Measurements from ENCODE around the gene STIM1.
A peak's percentile ranks its signal among the peaks of the same experiment; 100 is the strongest.
"Not testable (repeated sequence)": the region's sequence is repeated elsewhere in the genome, so short reads cannot be mapped to it uniquely, and the experiment has no call there.

The STIM1 gene

DNA sequence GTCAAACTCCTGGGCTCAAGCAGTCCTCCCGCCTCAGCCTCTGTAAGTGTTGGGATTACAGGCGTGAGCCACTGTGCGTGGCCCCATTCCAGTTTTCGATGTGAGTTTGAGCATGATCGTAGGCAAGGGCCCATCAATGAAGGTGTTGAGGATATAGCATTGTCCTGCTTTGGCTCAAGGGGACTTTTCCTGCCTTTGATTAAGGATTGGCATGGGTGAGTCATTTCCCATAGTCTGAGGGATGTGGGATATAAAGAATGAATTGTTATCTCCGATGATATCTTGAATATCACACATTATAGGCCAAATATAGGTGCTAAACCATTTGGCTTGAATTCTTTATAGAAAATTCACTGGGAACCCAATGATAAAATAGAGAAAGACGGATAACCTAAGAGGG lies 30.4 kb downstream of the STIM1 start:
- DNase-seq (ENCODE audit: low read depth), result no peak

DNA sequence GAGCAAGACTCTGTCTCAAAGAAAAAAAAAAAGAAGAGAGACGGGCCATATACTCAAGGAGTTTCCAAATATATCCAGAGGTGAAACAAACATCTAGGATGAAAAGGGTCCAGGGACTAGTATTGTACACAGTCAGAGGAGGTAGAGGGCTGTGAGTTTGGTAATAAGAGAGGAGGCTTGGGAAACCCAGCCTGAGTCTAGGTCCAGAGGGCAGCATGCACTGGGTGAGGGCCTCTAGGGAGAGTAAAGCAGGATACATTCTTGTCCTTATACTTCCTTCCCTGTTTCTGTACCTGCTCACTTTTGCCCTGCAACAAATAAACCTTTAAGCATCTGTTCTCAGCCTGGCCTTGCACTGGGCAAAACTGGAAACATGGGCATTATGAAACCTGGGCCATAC lies 31.5 kb downstream of the STIM1 start:
- no peak for DNase-seq (ENCODE audit: low read depth)

DNA sequence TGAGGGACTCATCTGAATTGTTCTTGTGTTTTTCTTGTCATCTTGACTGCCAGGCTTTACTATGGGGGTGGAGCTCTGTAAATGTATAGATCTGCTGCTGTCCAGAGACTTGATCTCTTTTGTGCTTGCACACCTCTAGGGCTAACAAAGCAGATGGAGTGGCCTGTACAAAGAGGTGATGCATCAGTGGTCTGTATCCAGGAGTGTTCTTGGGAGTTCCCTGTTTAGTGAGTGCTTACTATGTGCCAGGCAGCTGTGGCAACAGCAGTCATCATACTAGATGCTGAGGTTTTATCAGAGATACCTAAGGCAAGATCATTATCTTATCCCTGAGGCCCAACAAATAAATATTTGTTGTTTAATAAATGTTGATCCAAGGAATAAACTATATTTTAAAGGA lies 33.4 kb downstream of the STIM1 start:
- DNase-seq (ENCODE audit: low read depth), result no peak

DNA sequence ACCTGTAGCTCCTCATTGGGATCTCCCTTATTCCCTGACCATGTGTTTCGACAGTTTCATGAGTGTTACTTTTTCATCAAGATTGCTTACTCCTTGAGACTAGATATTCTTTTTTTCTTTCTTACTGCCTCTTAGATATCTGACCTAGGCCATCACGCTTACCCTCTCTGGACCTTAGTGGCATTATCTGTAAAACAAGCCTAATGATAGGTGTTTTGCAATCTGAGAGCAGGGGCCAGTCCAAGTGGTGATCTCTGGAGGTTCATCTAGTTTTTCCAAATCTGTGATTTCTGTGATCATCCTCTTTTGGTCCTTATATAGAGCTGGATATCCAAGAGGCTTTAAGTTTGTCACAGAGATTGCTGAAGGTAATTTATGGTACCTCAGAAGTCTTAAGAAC lies 34.5 kb downstream of the STIM1 start:
- DNase-seq (ENCODE audit: low read depth), result no peak

- no peak for DNase-seq (ENCODE audit: low read depth)
These were observed 35.3 kb downstream of the STIM1 start for GRCh38 chr11:3890806-3891205.

DNA sequence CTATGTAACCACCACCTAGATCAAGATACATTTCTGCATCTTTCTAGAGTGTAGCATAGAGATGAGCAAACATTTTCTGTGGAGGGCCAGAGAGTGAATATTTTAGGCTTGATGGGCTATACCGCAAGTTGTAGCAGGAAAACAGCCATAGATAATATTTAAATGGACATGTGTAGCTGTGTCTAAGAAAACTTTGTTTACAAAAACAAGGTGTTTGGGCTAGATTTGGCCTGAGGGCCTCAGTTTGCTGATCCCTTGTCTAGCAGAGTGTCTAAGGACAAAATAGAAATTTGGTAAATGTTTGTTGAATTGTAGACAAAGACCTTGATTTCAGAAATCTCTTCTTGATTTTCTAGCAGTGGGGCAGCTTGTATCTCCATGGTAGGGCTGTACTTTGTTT lies 36.3 kb downstream of the STIM1 start:
- no peak for DNase-seq (ENCODE audit: low read depth)

DNA sequence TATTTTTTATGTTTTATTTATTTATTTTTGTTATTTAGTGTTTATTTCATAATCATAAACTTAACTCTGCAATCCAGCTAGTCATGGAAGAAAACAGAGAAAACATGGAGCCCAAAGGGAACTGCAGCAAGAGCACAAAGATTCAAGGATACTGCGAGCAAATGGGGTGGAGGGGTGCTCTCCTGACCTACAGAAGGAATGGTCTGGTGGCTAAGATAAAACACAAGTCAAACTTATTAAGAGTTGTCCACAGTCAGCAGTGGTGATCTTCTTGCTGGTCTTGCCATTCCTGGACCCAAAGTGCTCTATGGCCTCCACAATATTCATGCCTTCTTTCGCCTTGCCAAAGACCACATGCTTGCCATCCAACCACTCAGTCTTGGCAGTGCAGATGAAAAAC lies 36.7 kb downstream of the STIM1 start:
- DNase-seq (ENCODE audit: low read depth), result no peak

DNA sequence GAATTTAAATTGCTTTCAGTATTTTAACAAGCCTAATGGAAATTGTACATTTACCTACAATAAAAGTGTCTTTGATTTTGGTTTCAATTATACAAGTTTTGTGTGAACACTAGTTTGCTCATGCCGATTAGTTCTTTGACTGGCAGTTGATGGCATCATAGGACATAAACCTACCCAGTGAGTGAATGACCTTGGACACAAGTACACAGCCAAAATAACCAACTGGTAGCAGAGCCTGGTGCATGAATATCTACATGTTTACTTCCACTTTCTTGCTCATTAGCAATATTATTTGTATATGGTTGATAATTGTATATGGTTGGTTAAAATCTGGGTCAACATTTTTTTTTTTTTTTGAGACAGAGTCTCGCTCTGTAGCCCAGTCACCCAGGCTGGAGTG lies 37.8 kb downstream of the STIM1 start:
- DNase-seq (ENCODE audit: low read depth), result no peak

DNA sequence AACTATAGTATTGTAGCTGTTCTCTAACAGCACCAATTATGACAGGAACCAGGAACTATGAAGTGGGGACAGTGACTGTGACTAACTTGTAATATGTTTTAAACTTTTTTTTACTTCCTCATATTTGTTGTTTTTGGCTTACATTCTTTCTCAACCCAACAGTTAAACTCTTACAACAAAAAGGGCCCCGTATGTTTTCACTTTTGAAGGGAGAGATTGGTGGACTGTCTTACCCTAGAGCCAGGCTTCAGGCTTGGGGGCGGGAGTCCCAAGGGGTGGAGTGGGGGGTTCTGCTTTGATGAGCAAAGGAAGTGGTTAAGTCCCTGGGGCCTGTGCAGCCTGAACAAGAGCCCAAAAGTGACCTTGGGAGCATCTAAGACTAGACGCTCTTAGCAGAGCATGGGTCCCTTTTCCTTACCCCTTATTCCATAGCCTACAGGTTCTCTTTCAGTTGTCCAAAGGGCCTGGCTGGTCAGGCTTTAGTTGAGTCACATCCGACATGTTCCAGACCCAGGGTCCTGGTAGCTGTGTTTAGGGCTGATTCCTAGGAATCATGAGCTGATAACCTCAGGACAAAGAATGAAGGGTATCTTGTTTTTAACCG lies 38.8 kb downstream of the STIM1 start:
- no peak for DNase-seq (ENCODE audit: low read depth)

DNA sequence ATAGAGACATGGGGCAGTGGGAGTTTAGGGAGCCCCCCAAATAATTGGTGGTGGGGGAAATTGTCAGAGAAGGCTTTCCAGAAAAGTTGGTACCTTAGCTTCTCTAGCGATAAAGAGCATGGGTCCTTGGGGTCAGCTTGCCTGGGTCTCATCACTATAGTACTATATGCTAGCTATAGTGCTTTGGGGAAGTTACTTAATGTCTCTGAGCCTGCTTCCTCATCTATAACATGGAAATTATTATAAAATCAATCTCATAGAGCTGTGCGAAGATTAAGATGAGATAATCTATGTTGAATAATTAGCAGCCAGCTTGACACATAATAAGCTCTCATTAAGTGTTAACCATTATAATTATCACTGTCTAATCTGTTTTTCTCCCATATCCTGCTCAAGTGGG lies 41.2 kb downstream of the STIM1 start:
- no peak for DNase-seq (ENCODE audit: low read depth)

GRCh38 chr11:3900230-3900629 lies 44.8 kb downstream of the STIM1 start:
- DNase-seq (ENCODE audit: low read depth), result not testable (repeated sequence)

DNA sequence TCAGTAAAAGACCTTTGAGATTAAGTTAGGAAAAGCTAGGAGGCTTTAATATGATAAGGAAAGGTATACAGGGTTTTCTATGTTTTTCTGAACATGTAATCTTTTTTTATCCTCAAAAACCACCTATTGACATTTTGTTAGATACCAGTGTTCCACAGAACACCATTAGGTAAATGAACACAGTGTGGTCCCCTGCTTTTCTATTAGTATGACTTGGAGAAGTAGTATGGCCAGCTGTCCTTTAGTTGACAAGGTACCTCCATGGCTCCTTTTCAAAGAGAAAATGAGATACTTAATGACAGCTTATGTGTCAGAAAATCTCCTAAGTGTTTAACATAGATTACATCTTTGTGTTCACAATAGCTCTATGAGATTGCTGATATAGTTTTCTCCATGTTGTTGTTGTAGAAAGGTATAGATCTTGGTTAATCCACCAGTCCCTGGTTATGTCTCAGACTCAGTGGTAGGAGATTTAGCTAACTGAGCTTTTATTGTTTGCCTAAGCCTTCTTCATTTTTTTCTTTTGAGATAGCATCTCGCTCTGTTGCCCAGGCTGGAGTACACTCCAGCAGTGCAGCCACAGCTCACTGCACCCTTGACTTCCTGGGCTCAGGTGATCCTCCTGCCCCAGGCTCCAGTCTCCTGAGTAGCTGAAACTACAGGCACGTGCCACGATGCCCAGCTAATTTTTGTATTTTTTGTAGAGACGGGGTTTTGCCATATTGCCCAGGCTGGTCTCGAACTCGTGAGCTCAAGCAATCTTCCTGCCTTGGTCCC lies 46.0 kb downstream of the STIM1 start:
- no peak for DNase-seq (ENCODE audit: low read depth)

DNA sequence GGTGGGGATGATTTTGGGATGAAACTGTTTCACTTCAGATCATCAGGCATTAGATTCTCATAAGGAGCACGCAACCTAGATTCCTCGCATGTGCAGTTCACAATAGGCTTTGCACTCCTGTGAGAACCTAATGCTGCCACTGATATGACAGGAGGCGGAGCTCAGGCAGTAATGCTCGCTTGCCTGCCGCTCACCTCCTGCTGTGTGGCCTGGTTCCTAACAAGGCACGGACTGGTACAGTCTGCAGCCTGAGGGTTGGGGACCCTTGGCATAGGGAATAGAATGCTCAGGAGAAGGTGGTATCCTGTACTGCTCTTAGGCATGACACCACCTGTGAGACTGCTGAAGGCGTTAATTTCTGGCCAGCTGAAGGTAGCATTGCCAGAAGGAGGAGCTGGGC lies 47.0 kb downstream of the STIM1 start:
- DNase-seq (ENCODE audit: low read depth), result no peak

GRCh38 chr11:3903207-3903896 lies 47.9 kb downstream of the STIM1 start:
- DNase-seq (ENCODE audit: low read depth), result no peak

DNA sequence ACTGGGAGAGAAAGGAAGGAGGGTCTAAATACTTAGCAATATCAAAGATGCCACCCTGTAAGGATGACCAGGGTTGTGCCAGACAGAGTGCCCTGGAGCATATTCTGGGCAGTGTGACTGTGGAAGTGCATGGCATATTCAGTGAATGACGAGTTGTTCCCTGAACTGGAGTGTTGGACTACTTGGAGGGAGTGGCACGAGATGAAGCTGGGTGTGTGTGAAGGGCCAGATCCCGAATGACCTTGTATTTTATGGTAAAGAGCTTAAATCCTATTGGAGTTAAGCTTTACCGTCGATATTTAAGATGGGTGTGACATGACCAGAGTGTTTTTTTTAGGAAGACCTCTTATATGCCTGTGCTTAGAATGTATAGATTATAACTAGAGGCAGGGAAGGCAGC lies 48.8 kb downstream of the STIM1 start:
- DNase-seq (ENCODE audit: low read depth), result no peak

GRCh38 chr11:3905080-3905953 lies 49.9 kb downstream of the STIM1 start:
- DNase-seq (ENCODE audit: low read depth), result peak; percentile 31

- DNase-seq (ENCODE audit: low read depth), result no peak
These were observed 50.7 kb downstream of the STIM1 start for GRCh38 chr11:3906166-3906565.

- no peak for DNase-seq (ENCODE audit: low read depth)
These were observed 52.1 kb downstream of the STIM1 start for GRCh38 chr11:3907590-3907989.

DNA sequence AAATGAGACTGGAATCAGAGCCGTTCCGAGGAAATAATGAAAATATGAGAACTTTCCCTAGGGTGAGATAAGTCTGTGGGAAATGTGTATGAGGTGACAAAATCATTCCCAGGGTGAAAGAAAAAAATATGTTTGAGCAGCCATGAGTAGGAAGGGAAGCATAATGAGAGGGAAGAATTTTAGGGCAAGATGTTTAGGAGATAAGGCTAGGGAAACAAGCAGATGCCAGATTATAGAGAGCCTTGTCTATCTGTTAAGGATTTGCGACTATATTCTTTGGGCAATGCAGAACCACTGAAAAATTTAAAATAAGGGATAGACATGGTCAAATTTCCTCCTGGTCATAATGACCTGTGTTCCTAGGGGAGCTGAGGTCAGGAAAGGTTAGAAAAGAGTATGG lies 54.4 kb downstream of the STIM1 start:
- DNase-seq (ENCODE audit: low read depth), result no peak

DNA sequence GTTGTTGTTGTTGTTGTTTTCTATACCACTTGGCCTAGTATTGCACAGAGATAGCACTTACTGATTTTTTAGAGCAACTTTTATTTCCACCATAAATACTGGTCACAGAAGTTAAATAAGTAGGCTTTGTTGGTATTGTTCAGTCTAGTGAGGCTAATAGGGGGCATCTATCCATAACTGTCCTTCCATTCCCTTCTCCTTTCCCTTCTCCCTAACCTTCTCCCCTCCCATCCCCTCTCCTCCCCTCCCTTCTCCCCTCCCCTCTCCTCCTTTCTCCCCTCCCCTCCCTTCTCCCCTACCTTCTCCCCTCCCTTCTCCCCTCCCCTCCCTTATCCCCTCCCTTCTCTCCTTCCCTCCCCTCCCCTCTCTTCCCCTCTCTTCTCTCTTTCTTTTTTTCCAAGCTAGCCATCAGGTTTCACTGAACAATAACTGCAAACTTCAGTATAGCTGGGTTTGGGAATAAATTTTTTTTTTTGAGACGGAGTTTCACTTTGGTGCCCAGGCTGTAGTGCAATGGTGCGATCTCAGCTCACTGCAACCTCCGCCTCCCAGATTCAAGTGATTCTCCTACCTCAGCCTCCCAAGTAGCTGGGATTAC lies 56.5 kb downstream of the STIM1 start:
- no peak for DNase-seq (ENCODE audit: low read depth)

- no peak for DNase-seq (ENCODE audit: low read depth)
These were observed 58.5 kb downstream of the STIM1 start for GRCh38 chr11:3913921-3914320.

GRCh38 chr11:3914805-3915204 lies 59.3 kb downstream of the STIM1 start:
- DNase-seq (ENCODE audit: low read depth), result no peak

Measured in stimulated activated CD8-positive, alpha-beta memory T cell treated with anti-CD3 and anti-CD28 coated beads, Interleukin-12 subunit alpha, Interleukin-12 subunit beta, amount 100 ng/mL, for 4 hours (primary cell).